ENCODE results near the gene MPZL3.

DNA sequence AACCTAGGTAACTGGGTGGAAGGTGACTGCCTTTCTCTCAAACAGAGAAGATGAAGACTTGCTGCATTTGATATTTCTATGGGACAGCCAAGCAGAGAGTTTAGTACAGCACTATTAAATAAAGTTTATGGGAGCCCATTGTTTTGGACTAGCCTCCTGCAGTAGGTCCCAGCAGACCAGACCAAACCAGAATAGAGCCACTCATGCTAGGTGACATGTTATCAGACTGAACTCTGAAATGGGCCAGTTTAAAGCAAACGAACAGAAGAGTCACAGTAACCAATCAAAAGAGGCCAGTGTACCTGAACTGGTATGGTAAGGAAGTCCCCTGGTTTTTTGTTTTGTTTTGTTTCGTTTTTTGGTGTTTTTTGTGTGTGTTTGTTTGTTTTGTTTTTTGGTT lies 19.8 kb upstream of the MPZL3 start:
- TF ChIP-seq CTCF (IDR thresholded peaks at IDR 0.05; ENCODE audit: low read depth, low read length) = no peak
- TF ChIP-seq EZH2phosphoT487 (IDR thresholded peaks at IDR 0.05; ENCODE audit: low read depth) = no peak

Data from OCI-LY3 (cell line).